Neural cell (in vitro differentiated cells): Measurements from ENCODE around the gene AREG.

ENCODE experiments used
- EP300 ChIP-seq: fragments of 450-650 bp; conservative IDR thresholded peaks from 2 replicates; pipeline ENCODE4 v1.6.1; 2014; ENCODE audit warnings: antibody characterized with exemption, mild to moderate bottlenecking, moderate library complexity; ENCODE audit not compliant: poor library complexity, severe bottlenecking
- EZH2 ChIP-seq: fragments of 200-600, 300-800 bp; shearing (Covaris generic), sonication (generic); IDR thresholded peaks from 2 replicates; pipeline ENCODE4 v1.6.1; 2014; ENCODE audit warnings: antibody characterized with exemption, low read length, borderline replicate concordance, mild to moderate bottlenecking; ENCODE audit not compliant: insufficient read depth, poor library complexity, severe bottlenecking
- MXI1 ChIP-seq: fragments of 450-650 bp; conservative IDR thresholded peaks from 2 replicates; pipeline ENCODE4 v1.6.1; 2014; ENCODE audit warnings: antibody characterized with exemption, mild to moderate bottlenecking; ENCODE audit not compliant: poor library complexity, severe bottlenecking
- POLR2AphosphoS5 ChIP-seq: IDR thresholded peaks from 2 replicates; pipeline ENCODE4 v1.6.1; 2012
- RAD21 ChIP-seq: fragments of 450-650 bp; conservative IDR thresholded peaks from 2 replicates; pipeline ENCODE4 v1.6.1; 2014; ENCODE audit warnings: antibody characterized with exemption, mild to moderate bottlenecking, moderate library complexity
- REST ChIP-seq: IDR thresholded peaks from 2 replicates; pipeline ENCODE4 v1.6.1; 2012; ENCODE audit warnings: borderline replicate concordance
- SMC3 ChIP-seq: fragments of 450-650 bp; conservative IDR thresholded peaks from 2 replicates; pipeline ENCODE4 v1.6.1; 2014; ENCODE audit warnings: antibody characterized with exemption, mild to moderate bottlenecking, moderate library complexity; ENCODE audit not compliant: poor library complexity
- TAF1 ChIP-seq: IDR thresholded peaks from 2 replicates; pipeline ENCODE4 v1.6.1; 2012; ENCODE audit warnings: low read depth
- TF ChIP-seq, protein P1 (sequence below): fragments of 450-650 bp; IDR thresholded peaks from 2 replicates; pipeline ENCODE4 v1.5.1; 2014; ENCODE audit warnings: antibody characterized with exemption, mild to moderate bottlenecking, moderate library complexity; ENCODE audit not compliant: poor library complexity, severe bottlenecking

GRCh38 chr4:74453829-74454742 lies 9.2 kb downstream of the AREG start:
- TF ChIP-seq TAF1, result no peak
- TF ChIP-seq, protein P1, sequence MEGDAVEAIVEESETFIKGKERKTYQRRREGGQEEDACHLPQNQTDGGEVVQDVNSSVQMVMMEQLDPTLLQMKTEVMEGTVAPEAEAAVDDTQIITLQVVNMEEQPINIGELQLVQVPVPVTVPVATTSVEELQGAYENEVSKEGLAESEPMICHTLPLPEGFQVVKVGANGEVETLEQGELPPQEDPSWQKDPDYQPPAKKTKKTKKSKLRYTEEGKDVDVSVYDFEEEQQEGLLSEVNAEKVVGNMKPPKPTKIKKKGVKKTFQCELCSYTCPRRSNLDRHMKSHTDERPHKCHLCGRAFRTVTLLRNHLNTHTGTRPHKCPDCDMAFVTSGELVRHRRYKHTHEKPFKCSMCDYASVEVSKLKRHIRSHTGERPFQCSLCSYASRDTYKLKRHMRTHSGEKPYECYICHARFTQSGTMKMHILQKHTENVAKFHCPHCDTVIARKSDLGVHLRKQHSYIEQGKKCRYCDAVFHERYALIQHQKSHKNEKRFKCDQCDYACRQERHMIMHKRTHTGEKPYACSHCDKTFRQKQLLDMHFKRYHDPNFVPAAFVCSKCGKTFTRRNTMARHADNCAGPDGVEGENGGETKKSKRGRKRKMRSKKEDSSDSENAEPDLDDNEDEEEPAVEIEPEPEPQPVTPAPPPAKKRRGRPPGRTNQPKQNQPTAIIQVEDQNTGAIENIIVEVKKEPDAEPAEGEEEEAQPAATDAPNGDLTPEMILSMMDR, result no peak
- TF ChIP-seq REST, result no peak
- no peak for TF ChIP-seq EZH2
- no peak for TF ChIP-seq POLR2AphosphoS5
- TF ChIP-seq MXI1, result no peak
- TF ChIP-seq EP300, result no peak
- no peak for TF ChIP-seq RAD21
- TF ChIP-seq SMC3, result no peak
